GM20431 (cell line): Measurements from ENCODE around the gene B4GALT6.

Experiments used
- in situ Hi-C: fragments of 300-500 bp; cut with MseI, MboI; formaldehyde crosslinking; loops from one replicate; pipeline ENCODE4 v1.15.0; 2020; ENCODE audit warnings: low sequenced_read_pairs; ENCODE audit not compliant: unreplicated experiment

Gene B4GALT6

DNA sequence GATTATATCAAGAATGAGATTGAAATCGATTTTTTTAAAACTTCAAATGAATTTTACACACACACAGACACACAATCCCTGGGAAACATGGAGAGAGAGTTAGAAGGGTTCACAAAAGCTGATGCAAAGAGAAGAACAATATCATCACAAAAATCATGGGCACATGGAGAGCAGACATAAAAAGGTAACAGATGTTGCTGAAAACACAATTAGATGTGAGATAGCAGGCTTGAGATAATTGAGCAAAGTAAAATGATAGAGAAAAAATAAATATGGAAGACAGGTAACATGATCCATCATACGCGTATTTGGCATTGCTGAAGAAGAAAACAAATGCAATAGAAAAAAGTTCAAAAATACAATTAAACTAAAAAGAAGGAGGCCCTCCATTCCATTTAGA is 11.6 kb upstream of the B4GALT6 start:
- in situ Hi-C loops: no loop called here

DNA sequence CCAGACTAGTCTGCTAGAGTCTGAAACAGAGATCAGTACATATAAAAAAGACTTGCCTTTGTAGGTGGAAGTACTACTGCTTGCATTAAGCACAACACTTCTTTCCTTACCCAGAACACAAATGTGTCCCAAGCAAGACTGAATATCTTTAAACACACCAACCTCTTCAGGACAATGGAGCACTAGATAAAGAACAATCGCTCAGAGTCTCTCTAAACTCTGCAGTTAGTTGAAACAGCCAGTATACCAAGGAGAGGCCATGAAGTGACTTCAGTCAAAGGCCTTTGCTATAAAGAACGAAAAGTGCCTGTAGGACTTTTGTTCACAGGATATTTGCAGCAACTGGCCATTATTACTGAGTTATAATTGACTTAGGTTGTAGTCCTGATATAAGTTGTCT is 9.9 kb upstream of the B4GALT6 start:
- in situ Hi-C loops: no loop called here

DNA sequence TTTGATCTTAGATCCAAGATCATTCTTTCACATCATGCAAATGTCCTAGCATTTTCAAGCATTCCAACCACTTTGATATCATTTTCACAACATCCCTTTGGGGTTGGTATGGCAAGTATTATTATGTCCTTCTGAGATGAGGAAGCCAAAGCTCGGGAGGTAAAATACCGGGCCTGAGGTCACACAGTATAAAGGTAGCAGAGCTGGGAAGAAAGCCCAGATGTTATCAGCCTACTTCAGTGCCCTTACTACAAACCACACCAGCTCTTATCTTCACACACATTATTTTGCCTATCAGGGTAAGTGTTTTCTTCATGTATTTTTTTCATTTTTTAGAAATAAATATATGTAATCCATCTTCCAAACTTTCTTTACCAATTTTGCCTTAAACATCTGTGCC is 4.2 kb upstream of the B4GALT6 start:
- in situ Hi-C loops: no loop called here

DNA sequence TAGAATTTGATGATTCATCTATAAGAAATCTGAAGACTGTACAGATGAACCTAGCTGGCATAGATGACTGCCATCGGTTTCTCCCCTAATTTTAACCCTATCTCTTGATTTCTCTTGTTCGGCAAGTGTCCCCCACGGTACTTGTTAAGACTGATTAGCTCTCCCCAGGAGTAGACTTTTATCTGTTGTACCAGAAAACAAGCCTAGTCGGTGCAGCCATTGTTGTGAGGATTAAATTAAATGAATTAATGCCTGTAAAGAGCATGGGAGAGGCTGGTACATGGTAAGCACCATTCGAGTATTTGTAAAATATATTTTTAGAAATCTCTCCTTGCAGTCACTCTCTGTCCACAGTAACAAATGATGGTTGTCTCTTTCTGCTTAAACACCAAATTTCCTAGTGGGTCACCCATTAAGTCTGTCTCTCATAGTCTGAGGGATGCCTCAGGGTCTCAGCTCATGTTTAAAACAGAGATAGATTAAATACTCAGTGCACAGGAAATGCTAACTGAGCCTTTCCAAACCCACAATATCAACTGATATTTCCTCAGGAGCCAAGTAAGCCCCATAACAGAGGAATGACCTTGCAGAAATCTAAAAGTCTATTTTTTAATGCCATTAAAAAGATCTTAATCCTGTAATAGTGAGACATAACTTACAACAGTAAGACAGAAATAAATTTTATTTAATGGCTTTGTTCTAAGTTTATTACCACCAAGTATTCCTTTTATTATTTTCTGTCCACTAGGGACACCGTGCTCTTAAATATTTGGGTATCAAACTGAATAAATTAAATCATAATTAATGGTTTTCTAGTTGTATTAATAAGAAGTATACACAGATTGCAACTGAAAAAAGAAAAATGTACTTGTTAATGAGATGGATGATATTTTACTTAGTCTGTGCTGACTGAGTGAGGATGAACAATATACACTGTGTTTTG is 2.9 kb upstream of the B4GALT6 start:
- in situ Hi-C loops: no loop called here

DNA sequence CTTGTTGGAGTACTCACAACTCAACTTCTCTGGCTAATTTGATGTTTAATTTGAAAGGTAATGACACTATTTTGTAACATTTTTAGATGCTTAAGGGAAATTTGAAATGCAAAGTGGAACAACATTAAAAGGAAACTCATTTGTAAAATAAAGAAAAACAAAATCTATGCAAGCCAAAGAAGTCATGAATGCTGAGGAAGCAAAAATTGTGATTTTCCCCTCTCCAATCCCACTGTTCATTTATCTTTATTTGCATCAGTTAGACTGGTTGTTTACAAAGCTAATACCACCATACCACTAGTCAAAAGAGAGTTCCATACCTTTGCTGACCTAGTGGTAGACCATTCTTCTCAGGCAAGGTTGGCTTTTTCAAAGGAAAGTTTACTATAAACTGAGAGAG is 2.2 kb upstream of the B4GALT6 start:
- in situ Hi-C loops: no loop called here

DNA sequence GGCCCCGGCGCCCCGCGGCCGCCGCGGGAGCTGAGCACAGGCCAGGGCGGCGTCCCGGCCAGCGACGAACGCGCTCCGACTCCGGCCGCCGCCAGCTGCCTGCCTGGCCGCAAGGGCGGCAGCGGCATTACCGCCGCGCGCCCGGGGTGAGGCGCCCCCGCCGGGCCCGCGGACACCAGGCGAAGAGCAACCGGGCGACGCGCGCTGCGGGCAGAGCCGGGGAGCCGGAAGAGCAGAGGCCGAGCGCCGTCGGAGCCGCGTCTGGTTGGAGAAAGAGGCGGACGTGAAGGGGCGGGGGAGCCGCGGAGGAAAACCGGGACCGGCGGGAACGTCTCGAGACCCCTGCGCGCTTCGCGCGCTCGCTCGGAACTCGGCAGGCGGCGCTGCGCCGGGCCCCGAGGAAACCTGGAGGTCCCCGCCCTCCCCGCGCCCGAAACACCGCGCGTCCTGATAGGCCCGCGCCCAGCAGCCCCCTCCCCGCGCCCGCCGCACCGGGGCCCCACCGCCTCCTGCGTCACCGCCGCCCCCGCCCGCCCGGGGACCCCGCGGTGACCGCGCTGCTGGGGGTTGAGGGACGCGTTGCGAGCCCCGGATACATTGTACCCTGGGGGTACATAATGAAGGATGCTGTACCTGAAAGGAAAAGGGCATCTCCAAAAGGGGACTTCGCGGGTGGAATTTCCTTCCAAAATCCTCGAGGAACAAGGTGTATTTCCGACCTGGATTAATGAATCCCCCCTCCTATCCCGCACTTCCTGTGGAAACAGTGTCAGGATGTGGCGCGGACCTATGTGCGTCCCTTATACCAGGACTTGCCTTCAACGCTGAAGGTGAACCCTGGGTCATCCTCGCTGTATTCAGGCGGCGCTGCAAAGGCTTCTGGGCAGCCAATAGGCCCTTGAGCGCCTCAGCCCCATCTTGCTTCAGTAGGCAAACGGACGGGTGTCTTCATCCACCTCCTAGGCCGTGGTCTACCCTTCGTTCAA is 1.0 kb upstream of the B4GALT6 start:
- in situ Hi-C loops: no loop called here

DNA sequence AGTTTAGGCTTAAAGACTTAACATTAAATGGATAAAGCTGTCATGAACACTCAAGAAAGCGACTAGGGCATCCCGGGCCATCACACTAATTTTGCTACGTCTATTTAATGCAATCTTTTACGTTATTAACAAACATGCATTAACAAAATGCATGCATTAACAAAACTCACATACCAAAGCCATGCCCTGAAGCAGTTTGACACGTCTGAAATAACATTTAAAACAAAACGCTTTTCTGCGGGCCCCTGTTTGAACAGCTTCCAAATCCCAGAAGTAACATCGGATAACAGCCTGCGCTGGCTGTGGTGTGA is 458 bp downstream of the B4GALT6 start:
- in situ Hi-C loops: no loop called here

DNA sequence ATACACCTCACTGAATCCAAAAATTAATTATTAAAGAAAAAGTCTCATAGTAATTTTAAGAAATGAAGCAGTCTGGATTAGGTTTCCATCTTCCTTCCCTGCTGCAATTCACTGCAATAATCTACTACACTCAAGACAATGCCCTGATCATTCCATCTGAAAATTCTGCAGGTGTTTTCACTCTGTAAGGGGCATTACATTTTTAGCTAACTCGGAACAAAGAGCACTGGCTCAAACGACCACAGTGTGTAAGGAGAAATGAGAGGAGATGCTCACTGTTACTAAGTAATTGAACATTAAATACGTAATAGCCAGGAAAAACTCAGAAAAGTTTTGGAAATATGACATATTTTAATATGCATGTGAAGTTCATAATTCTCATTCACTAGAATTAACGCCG is 1.3 kb downstream of the B4GALT6 start:
- in situ Hi-C loops: no loop called here

DNA sequence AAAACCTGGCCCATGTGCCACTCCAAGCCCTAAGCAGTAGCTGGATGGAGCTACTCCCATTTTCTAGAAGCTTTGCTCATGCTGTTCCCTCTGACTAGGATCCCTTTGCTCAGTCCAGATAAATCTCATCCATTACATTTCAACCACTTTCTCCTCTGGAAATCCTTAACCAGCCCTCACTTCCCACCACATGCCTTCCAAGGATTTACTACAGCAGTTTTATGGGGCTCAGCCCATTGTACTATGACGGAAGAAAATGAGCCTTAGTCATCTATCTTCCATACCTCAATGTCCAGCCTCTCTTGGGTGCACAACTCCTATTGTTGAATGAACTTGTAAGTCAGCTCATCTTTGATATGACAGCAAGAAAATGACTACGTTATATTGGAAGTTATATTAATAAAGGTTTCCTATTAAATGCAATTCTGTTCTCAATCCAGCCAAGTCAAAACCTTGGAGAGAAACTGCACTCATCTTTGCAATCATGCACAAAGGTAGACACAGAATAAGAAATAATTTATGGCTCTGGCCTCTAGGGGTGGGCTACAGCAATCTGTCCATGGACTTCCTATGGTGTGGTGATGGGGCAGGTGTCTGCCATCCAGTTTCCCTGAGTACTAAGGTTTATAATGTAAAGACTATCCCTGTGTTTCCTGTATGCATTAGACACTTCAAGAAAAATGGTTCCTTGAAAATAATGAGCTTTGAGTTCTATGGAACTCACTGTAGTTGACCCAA is 3.4 kb downstream of the B4GALT6 start:
- in situ Hi-C loops: no loop called here

DNA sequence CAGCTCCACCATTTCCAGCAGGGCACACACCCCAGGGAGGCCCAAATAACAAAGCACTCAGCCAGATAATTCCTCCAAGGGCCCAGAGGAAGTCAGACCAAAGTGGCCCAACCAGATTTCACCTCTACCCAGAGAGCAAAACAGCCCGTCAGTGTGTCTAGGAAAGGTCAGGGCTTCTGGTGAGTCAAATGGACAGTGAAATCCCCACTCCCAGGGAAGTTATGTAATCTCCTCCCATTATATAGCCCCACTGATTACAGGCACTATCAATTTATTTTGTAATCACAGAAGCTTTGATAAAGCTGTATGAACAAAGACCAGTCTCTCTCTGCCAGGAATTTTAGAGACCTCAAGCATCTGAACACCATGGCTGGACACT is 4.0 kb downstream of the B4GALT6 start:
- in situ Hi-C loops: no loop called here

DNA sequence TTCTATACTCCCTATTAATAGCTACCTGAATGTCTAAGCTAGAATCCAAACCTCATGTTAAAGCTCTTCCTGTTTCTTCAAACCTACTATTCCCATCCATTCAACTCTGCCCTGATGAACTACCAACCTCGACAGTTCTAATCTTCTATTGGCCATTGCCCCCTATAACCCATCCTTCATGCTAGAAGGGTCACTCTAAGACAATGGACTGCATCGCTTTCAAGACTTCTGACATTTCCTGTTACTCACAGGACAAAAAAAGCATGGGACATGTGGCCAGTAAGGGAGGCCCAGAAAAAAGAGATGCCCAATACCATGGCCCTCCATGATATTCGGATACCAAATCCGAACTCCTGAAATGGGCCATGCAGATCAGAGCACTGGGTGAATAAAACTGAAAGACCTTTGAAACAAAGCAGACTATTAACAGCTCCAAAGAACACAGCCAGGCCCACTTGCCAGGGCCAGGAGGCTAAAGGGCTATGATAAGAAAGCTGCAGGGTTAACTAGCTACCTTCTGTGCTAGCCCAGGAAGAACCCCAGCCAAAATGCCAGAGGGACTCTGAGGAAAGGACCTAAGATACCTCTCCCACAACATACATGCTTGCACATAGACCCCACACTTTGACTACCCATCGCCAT is 4.5 kb downstream of the B4GALT6 start:
- in situ Hi-C loops: no loop called here

DNA sequence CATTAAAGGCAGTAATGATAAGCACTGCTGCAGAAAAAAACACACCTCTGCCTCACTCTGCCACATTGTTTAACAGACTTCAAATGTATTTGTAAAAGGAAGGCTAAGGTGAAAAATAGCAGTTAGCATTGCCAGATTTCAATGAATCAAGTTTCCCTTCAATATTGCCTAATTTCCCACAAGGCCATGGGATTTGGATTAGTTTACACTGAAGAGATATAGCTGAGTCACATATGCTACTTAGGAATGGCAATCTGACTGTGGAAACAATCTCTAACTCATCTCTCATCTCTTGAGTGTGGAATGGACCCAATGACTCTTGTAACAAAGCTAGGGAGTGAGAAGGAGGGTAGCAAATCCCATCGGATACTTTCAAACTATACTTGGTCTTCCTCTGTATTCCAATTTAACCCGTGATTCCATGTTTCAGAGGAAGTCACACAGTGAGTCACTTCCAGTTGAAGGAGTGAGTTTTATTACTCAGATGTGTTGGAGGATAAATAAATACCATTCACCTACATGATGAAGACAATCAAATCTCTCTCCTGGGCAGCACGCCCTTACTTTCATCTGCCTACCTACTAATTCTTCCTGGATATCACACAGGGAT is 5.1 kb downstream of the B4GALT6 start:
- in situ Hi-C loops: no loop called here

DNA sequence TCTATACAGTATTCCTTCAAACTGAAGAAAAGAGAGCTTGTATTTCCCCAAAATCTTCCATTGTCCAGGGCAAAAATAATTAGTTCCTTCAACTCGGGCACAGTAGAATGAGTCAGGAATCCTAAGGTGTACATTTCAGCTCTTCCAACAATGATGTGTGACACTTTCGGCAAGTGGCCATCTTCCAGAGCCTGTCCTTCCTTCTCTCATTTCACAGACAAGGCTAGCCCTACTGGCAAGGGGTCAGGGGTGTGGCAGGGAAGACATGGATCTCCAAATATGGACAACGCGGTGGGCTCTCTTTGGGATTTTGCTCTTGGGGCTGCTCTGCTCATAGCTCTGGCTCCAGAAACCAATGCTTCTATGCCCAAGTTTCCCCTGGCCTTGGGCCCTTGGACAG is 6.0 kb downstream of the B4GALT6 start:
- in situ Hi-C loops: no loop called here

DNA sequence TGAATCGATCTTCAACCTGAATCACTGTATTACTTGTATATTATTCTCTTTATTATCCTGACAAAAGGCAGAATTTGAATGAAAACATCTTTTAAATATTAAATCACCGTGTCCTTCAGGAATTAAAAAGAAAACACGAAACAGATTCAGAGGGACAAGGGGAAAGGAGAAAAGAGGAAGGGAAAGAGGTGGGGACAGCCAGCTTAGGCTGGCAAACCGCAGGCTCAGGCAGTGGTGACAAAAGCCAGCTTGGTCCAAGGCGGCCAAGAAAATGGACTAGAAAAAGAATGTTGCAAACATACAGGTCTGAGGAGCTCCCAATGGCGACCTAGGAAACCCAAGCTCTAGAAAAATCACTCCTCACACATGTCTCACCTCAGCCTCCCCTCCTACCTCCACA is 6.8 kb downstream of the B4GALT6 start:
- in situ Hi-C loops: no loop called here

DNA sequence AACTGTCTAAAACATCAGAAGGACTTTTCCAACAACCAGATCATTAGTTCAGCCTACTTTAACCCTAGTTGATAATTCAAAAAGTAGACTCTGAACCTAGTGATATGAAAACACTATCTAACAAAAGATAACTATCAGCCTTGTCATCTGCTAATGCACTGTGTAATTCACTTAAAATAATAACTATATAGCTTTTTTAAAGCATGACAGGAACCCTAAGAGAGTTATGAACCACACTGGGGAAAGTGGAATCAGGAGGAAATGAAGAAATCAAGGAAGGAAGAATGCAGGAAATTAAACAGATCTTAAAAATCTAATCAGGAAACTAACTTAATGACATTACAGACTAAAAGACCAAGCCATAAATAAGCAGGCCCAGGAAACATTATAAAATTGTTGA is 9.0 kb downstream of the B4GALT6 start:
- in situ Hi-C loops: no loop called here

DNA sequence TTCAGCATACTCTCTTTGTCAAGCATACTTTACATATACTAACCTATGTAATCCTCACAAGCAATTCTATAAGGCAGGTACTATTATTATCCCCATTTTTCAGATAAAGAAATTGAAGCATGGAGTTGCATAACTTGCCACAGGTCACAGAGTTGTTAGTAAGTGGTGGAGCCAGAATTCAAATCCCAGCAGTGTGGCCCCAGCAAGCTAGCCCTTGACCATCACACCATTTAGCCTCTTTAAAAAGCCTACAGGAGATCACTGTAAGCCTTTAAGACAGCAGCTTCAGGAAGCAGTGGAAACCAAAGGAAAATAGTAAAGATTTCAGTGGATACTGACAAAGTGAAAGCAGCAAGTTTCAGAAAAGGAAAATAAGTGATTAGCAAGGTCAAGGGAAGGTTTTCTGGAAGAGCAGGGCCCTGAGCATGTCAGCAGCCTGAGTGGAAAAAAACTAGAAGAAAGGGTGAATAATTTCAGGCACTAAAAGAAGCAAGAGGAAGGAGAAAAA is 11.7 kb downstream of the B4GALT6 start:
- in situ Hi-C loops: no loop called here

DNA sequence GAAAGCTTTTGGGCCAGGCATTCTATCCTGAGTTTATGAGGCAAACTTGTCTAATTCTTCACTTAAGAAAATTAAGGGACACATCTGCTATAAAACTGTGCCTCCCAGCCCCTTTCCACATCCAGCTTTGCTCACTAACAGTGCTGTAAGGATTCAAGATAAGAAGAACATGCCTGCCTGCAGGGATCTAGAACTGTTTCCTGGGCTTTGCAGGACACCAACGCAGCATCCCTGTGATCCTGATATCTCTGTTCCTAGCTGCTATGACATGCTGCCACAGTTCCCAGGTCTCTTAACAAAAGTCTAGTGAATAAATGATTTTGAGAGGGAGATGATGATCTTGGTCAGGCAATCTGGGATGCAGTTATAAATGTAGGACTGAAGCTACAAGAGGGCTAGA is 12.4 kb downstream of the B4GALT6 start:
- in situ Hi-C loops: no loop called here

DNA sequence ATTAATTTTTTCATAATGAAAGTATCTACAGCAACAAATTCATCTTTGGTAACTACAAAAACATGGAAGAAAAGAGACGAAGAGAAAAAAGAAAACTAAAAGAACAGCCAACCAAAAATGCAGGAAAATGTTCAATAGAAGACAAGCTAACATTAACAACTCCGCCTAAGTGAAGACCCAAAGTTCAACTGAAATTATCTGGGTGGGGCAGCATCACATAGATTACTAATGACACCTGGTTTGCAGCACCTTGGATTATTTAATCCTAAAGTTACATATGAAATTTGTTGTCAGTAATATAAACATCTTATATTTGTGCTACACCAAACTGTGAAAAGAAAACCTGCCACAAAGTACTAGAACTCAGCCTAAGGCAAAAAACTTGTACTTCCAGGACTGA is 14.8 kb downstream of the B4GALT6 start:
- in situ Hi-C loops: no loop called here

DNA sequence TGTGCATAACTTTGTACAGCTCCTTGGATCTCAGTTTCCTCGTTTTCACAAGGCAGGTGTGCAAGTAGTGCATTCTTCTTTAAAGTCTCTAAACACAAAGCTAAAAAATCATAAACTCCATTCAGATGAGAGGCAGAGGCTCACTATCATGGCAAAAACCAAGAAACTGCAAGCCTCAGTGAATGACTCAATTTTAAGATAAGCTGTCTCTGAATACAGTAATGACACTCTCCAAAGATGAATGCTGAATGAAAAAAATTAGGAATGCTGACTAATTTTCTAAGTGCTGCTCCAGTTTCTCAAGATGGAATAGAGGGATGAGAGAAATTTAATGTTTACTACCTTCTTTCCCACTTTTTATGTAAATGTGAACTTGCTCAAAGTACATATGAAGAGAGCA is 17.2 kb downstream of the B4GALT6 start:
- in situ Hi-C loops: no loop called here
